ENCODE results near the gene TUBA4A.

TUBA4A gene

GRCh38 chr2:219284501-219285372 lies 31.0 kb upstream of the TUBA4A start:
- H3K27ac Mint-ChIP-seq = peak overlapping the region in 1 of 3 experiments; percentile 69
- peaks cover 26% of the 10 kb centered on the region for H3K36me3 Mint-ChIP-seq (ENCODE audit: low read depth)
- H3K4me1 Mint-ChIP-seq = peaks cover 51% of the 10 kb centered on the region
- no peak overlapping the region for H3K4me3 Mint-ChIP-seq
- no peak for TF ChIP-seq CTCF (IDR thresholded peaks at IDR 0.05; ENCODE audit: unreplicated experiment in 3 of 3)
- H3K27me3 Mint-ChIP-seq (ENCODE audit: low read depth) = peaks cover 5% of the 10 kb centered on the region
- H3K9me3 Mint-ChIP-seq = no peaks in the 10 kb centered on the region

- Mint-ChIP-seq H3K27me3 (ENCODE audit: low read depth) (peaks cover 4% of the 10 kb centered on the region), H3K27ac (peak overlapping the region in 2 of 3 experiments; percentile 33 to 36), H3K9me3 (no peaks in the 10 kb centered on the region), H3K36me3 (ENCODE audit: low read depth) (peaks cover 26% of the 10 kb centered on the region), H3K4me3 (peak overlapping the region; percentile 47 to 52 (median 51)), H3K4me1 (peaks cover 57% of the 10 kb centered on the region)
- TF ChIP-seq CTCF (IDR thresholded peaks at IDR 0.05; ENCODE audit: unreplicated experiment in 3 of 3) = no peak
Measured at GRCh38 chr2:219282943-219283581, 29.3 kb upstream of the TUBA4A start.

- no peak for TF ChIP-seq CTCF (IDR thresholded peaks at IDR 0.05; ENCODE audit: unreplicated experiment in 3 of 3)
- Mint-ChIP-seq H3K36me3 (ENCODE audit: low read depth) (peaks cover 26% of the 10 kb centered on the region), H3K4me3 (no peak overlapping the region), H3K27ac (no peak overlapping the region), H3K27me3 (ENCODE audit: low read depth) (peaks cover 10% of the 10 kb centered on the region), H3K4me1 (peaks cover 60% of the 10 kb centered on the region), H3K9me3 (no peaks in the 10 kb centered on the region)
Measured at GRCh38 chr2:219282375-219282774, 28.7 kb upstream of the TUBA4A start.

- Mint-ChIP-seq H3K36me3 (ENCODE audit: low read depth) (peaks cover 26% of the 10 kb centered on the region), H3K4me3 (peak overlapping the region in 2 of 3 experiments; percentile 21 to 95)
- TF ChIP-seq CTCF (IDR thresholded peaks at IDR 0.05; ENCODE audit: unreplicated experiment in 3 of 3) = no peak
Measured at GRCh38 chr2:219281588-219281987, 27.9 kb upstream of the TUBA4A start.

GRCh38 chr2:219280651-219281050 lies 26.9 kb upstream of the TUBA4A start:
- no peak for TF ChIP-seq CTCF (IDR thresholded peaks at IDR 0.05; ENCODE audit: unreplicated experiment in 3 of 3)
- H3K27me3 Mint-ChIP-seq (ENCODE audit: low read depth) = peaks cover 10% of the 10 kb centered on the region
- peak overlapping the region in 1 of 3 experiments; percentile 97 for H3K27ac Mint-ChIP-seq
- peaks cover 56% of the 10 kb centered on the region for H3K4me1 Mint-ChIP-seq
- H3K4me3 Mint-ChIP-seq = peak overlapping the region; percentile 92 to 95 (median 93)
- H3K36me3 Mint-ChIP-seq (ENCODE audit: low read depth) = peaks cover 26% of the 10 kb centered on the region
- H3K9me3 Mint-ChIP-seq = no peaks in the 10 kb centered on the region

More at GRCh38 chr2:219281588-219281987, 27.9 kb upstream of the TUBA4A start:
- peak overlapping the region in 2 of 3 experiments; percentile 37 to 97 for H3K27ac Mint-ChIP-seq
- no peaks in the 10 kb centered on the region for H3K9me3 Mint-ChIP-seq
- peaks cover 10% of the 10 kb centered on the region for H3K27me3 Mint-ChIP-seq (ENCODE audit: low read depth)
- H3K4me1 Mint-ChIP-seq = peaks cover 63% of the 10 kb centered on the region
